NCI-H774 (cell line): ENCODE data around the gene KLK8.

Experiments used
- DNase-seq: peaks from one replicate; lab custom pipeline; 2025; lab: John Stamatoyannopoulos, UW

The KLK8 gene

GRCh38 chr19:51001515-51001914 lies at the start of gene KLK8:
TSS of gene KLK8 (minus strand) at chr19:51001604. CDS start at chr19:51001167, 437 bp downstream.
- no peak for DNase-seq

GRCh38 chr19:51047031-51047335 lies 45.6 kb upstream of the KLK8 start:
- DNase-seq, result no peak

DNA sequence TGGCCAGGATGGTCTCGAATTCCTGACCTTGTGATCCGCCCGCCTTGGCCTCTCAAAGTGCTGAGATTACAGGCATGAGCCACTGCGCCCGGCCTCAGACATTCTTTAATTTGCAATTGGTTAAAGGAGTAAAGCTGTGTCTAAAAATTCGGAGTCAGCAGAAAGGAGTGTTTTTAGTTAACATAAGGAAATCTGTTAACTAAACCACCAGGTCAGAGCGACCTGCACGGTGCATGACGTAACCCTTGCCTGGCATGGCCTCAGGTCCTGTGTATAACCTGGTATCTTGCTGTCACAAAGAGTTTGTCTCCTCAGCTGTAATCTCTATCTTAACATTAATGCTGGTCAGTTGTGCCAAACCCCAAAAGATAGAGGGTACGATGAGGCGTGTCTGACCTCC lies 42.9 kb upstream of the KLK8 start:
- DNase-seq, result no peak

GRCh38 chr19:51043497-51043896 lies 42.1 kb upstream of the KLK8 start:
- no peak for DNase-seq

DNA sequence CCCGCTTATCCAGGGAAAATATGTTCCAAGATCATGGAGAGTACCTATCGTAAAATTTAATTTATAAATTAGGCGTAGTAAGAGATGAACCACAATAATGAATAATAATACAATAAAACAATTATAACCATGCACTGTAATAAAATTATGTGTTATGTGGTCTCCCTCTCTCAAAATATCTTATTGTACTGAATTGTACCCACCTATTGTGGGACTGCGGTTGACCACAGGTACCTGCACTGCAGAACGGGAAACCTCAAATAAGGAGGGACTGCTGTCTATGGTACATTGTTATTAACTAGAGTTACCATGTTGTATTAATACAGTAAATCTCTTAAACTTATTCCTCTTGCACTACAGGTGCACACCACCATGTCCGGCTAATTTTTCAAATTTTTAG lies 38.7 kb upstream of the KLK8 start:
- no peak for DNase-seq

DNA sequence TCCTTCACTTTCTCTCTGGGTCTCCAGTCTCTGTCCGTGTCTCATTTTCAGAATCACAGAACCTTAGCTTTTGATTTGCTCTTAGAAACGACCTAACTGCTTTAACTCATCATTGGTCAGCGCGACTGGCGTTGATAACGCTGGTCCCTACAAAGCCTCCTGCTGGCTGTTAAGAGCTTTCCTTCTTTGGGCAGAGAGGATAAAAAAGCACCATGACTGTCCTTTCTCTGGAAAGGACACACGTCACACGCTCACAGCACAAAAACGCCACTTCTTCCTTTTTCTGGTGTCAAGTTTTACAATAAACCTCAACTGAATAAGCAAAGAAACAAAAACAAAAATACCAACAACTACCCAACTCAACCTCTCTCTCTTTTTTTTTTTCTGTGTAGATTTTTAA lies 35.1 kb upstream of the KLK8 start:
- no peak for DNase-seq

- DNase-seq, result peak; percentile 53
Observed at GRCh38 chr19:51034704-51035103, 33.3 kb upstream of the KLK8 start, which contains the start of gene KLK12. TSS of gene KLK12 (minus strand) at chr19:51035002. CDS start at chr19:51034621, 381 bp downstream.

DNA sequence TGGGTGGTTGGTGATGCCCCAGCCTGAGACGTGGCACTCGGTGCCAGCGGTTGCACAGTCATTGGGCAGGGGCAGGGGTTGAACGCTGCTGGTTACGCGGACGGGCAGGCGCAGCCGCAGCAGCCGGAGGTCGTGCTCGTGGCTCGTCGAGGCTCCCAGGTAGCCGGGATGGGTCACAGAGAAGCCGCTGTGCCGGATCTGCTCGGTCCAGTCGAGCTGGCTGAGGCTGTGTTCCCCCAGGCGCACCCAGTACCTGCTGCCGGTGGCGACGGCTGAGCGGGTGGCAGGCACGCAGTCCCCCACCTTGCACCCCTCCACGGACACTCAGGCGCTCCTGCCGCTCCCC lies 30.4 kb upstream of the KLK8 start:
- no peak for DNase-seq

DNA sequence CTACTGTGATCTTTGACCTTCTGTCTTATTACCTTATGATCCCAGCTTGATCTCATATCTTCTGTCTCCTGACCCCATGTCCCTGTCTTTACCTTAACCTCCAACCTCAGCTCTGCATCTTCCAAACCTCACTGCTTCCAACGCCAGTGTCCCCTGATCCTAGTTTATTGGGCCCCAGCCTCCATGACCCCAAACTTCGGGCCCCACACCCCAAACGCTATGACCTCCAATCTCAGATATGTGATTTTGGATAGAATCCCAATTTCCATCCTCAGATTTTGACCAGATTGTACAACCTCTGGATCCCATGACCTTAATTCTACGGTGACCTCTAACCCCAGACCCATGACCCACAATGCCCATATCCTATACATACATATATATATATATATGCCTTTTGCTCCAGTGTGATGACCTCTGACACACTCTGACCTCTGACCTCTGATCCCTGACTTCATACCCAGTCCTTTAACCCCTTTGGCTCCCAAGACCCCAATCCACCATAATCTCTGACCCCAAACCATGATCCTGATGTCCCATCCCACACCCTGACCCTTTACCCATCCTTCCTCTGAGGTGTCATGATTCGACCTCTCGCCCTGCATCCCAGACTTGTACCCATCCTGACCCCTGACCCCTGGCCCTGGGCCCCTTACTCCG lies 29.9 kb upstream of the KLK8 start:
- DNase-seq, result no peak

- no peak for DNase-seq
Observed at GRCh38 chr19:51030631-51031030, 29.2 kb upstream of the KLK8 start.

GRCh38 chr19:51029718-51030117 lies 28.3 kb upstream of the KLK8 start:
- no peak for DNase-seq

DNA sequence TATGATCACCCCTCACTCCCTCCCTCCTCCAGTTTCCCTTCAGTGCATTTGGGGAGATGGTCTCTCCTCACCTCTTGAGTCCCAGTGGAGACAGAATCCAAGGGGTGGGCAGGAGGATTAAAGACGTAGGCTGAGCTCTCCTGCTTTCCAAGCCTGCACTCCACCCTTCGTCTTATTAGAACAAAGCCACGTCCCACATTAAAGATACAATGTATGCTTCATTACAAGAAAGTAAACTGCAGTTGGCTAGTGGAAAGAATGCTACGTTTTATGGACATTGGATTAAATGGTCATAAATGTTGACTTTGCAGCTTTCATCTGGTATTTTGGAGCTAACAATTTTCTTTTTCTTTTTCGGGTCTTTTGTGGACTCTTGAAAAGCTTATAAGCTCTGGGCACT lies 26.5 kb upstream of the KLK8 start:
- no peak for DNase-seq

DNA sequence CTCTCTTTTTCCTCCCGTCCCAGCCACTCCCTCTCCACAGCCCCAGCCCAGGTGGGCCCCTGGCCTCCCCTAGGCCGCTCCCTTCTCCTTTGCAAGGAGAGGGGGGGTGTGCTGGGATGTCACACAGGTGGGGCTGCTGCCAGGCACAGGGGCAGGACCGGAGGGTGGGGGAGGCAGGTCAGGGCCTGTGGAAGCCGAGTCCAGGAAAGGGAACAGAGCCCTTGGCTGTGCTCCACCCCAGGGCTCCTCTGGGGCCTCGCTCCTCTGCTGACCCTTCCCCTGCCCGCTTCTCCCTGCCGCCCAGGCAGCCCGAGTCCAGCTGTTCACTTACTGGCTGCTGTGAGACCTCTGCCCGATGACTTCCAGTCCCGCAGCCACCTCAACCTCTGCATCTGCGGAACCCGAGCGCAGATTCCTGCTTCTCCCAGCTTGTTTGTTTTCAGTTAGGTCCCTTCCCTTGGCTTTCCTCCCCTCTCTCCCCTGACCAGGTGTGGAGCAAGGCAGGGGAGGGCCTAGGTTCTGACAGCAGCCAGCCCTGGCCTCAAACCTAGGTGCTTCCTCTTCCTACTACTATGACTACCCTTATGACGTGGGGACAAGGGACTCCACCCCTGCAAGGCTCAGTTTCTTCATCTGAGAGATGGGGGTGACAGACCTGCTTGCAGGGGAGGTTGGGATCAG lies 25.9 kb upstream of the KLK8 start:
- no peak for DNase-seq

DNA sequence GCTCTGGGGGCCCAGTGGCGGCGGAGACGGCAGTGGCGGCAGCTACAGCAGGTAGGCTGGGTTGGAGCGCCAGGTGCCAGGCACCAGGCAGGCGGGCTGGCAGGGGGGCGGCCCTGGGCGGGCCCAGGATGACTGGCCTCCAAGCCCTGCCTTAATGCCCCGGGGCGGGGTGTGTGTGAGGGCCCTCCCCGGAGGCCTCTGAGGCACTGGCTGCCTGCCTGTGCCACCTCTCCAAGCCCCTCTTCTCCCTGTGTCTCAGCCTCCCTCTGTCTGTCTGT lies 25.1 kb upstream of the KLK8 start, which contains the start of gene KLK11:
TSS of gene KLK11 (minus strand) at position 63 of the 278 bp plus-strand sequence. CDS start 985 bp downstream, outside the sequence.
- DNase-seq, result peak; percentile 27

GRCh38 chr19:51025809-51026553 lies 24.6 kb upstream of the KLK8 start:
- no peak for DNase-seq

DNA sequence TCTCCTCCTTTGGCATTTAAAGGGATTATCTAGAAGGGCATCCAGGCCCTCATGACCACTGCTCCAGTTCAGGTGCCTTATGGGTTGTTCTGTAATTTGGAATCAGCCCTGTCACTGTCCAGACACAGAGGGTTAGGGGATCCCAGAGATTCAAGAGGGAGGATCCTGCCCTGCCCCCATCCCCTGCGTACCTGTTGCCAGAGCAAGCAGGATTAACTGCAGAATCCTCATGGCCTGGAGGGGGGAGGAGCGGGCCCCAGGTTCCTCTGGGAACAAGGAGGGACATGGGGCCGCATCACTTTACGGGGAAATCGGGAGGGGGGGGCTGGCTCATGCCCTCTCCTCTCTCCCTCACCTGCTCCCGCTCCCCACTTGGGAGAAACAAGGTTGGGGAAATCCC lies 24.0 kb upstream of the KLK8 start:
- DNase-seq, result no peak

DNA sequence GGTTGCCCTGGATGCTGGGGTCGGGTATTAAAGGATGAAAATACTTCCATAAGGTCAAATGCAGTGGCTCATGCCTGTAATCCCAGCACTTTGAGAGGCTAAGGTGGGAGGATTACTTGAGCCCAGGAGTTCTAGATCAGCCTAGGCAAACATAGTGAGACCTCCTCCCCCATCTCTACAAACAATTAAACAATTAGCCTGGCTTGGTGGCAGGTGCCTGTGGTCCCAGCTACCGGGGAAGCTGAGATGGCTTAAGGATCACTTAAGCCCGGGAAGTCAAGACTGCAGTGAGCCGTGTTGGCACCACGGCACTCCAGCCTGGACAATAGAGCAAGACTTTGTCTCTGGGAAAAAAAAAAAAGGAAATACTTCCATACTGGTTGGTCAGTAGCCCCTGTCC lies 23.5 kb upstream of the KLK8 start:
- DNase-seq, result peak; percentile 3

- DNase-seq, result no peak
Observed at GRCh38 chr19:51023946-51024345, 22.5 kb upstream of the KLK8 start.

DNA sequence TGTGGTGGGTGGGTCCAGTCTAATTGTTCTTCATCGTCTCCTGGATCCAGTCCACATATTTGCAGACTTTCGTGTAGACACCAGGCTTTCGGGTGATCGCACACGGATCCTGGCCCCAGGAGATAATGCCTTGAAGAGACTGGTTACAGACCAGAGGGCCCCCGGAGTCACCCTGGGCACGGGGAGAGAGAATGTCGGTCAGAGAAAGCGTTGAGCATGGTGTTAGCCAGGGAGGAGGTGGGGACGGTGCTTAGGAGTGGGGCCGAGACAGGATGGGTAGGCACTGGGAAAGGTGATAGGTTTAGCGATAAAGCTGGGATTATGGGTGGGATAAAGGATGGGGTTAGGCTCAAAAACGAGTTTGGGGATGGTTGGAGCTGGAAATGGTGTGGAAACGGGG lies 21.1 kb upstream of the KLK8 start:
- DNase-seq, result no peak

DNA sequence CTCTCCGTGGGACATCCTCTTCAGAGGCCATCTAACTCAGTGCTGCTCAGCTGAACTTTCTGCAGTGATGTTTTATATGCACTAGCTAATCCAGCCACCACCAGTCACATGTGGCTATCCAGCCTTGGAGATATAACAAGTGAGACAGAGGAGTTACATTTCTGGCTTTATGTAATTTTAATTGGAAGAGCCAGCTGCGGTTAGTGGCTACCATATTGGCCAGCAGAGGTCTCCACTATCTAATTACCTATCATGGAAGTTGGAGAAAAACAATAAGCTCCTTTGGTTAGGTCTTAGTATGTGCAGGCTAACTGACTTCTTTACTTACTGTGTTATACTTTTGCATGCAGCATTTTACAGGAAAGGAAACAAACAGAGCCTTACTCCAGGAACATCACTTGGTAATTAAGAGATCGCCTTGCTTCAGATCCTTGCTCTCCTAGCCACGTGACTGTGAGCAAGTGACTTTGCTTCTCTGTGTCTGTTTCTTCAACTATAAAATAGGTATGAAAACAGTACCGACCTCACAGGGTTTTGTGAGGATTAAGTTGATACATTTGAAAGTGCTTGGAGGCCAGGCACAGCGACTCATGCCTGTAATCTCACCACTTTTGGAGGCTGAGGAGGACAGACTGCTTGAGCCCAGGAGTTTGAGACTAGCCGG lies 19.7 kb upstream of the KLK8 start:
- DNase-seq, result peak; percentile 38

DNA sequence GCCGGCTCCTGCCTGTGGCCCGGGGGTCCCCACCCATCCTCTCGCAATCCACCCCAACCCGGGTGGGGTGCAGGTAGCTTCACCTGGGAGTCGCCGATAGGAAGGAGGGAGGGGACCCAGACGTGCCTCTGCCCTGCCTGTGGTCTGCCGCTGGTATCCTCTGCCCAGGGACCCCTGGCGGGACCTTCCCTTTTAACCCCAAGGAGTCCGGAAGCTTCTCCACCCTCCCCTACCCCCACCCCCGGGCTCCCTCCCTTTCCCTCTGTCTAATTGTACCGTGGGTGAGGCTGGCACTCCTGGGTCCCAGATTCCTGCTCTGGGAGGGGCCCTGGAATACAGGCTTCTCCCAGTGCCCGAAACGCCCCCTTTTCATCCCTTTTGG lies 18.1 kb upstream of the KLK8 start, which contains the start of gene KLK10:
TSS of gene KLK10 (minus strand) at position 166 of the 382 bp plus-strand sequence. CDS start 579 bp downstream, outside the sequence.
- no peak for DNase-seq

GRCh38 chr19:51018745-51019543 lies 17.5 kb upstream of the KLK8 start:
- peak; percentile 11 for DNase-seq
